ENCODE results near the gene FAT2. TPM values are rescaled to one million over a fixed set of nuclear protein-coding genes. Genes with fewer than 3 reads are reported as not detected.

Gene FAT2
- polyA plus RNA-seq, 3 donors, result not detected

GRCh38 chr5:151611127-151611775 lies 20.1 kb upstream of the FAT2 start:
- no peak overlapping the region for H3K9ac ChIP-seq (ENCODE audit: insufficient read depth, low read length, poor library complexity, severe bottlenecking)
- Mint-ChIP-seq H3K4me1 (peaks cover 5% of the 10 kb centered on the region), H3K36me3 (no peaks in the 10 kb centered on the region), H3K9me3 (no peaks in the 10 kb centered on the region), H3K27me3 (ENCODE audit: low read depth in 3 of 3) (peaks cover 4 to 14% (median 7%) of the 10 kb centered on the region in 3 donors), H3K27ac (no peak overlapping the region), H3K4me3 (no peak overlapping the region)
- no peaks in the 10 kb centered on the region for H3K4me1 ChIP-seq (ENCODE audit: control insufficient read depth in 1 of 2, insufficient read depth in 2 of 2, low read length in 2 of 2)
- H3K79me2 ChIP-seq (ENCODE audit: insufficient read depth, low read length), result no peaks in the 10 kb centered on the region
- H3K9me3 ChIP-seq (replicated peaks in 1 of 2; ENCODE audit: control insufficient read depth in 1 of 2, insufficient read depth in 1 of 2, low read length in 2 of 2), result no peaks in the 10 kb centered on the region
- no peaks in the 10 kb centered on the region for H3K36me3 ChIP-seq (replicated peaks in 1 of 2; ENCODE audit: control insufficient read depth in 1 of 2, insufficient read depth in 2 of 2, low read length in 2 of 2)
- TF ChIP-seq CTCF (IDR thresholded peaks at IDR 0.05), result no peak
- no peak overlapping the region for H2AFZ ChIP-seq (ENCODE audit: insufficient read depth, low read depth, low read length, poor library complexity, severe bottlenecking)
- no peaks in the 10 kb centered on the region for H4K20me1 ChIP-seq (ENCODE audit: insufficient read depth, low read length)
- no peak overlapping the region for H3K4me3 ChIP-seq (replicated peaks in 1 of 3; ENCODE audit: low read depth in 2 of 3, low read length in 3 of 3)
- H3K4me2 ChIP-seq (replicated peaks; ENCODE audit: extremely low read depth, low read length, poor library complexity, severe bottlenecking), result no peak overlapping the region
- no peak for DNase-seq
- H3K27ac ChIP-seq (ENCODE audit: low read depth in 1 of 2, low read length in 2 of 2), result no peak overlapping the region
- no peaks in the 10 kb centered on the region for H3K27me3 ChIP-seq (ENCODE audit: control insufficient read depth in 2 of 2, insufficient read depth in 2 of 2, low read length in 2 of 2)
- WGBS (ENCODE audit: insufficient coverage), result 97% methylated on average over 6 of the region's 8 CpGs
- intact Hi-C loops (cut with micrococcal nuclease), result no loop called here

- Mint-ChIP-seq H3K27me3 (ENCODE audit: low read depth in 3 of 3) (peaks cover 5 to 23% (median 9%) of the 10 kb centered on the region in 3 donors), H3K4me3 (no peak overlapping the region), H3K9me3 (no peaks in the 10 kb centered on the region), H3K36me3 (no peaks in the 10 kb centered on the region), H3K27ac (no peak overlapping the region), H3K4me1 (peaks cover 5% of the 10 kb centered on the region)
- no peaks in the 10 kb centered on the region for H3K9me3 ChIP-seq (replicated peaks in 1 of 2; ENCODE audit: control insufficient read depth in 1 of 2, insufficient read depth in 1 of 2, low read length in 2 of 2)
- H3K4me1 ChIP-seq (ENCODE audit: control insufficient read depth in 1 of 2, insufficient read depth in 2 of 2, low read length in 2 of 2), result no peaks in the 10 kb centered on the region
- H3K9ac ChIP-seq (ENCODE audit: insufficient read depth, low read length, poor library complexity, severe bottlenecking), result no peak overlapping the region
- no peaks in the 10 kb centered on the region for H4K20me1 ChIP-seq (ENCODE audit: insufficient read depth, low read length)
- no peak overlapping the region for H3K4me2 ChIP-seq (replicated peaks; ENCODE audit: extremely low read depth, low read length, poor library complexity, severe bottlenecking)
- no peak for DNase-seq
- no peaks in the 10 kb centered on the region for H3K36me3 ChIP-seq (replicated peaks in 1 of 2; ENCODE audit: control insufficient read depth in 1 of 2, insufficient read depth in 2 of 2, low read length in 2 of 2)
- H3K79me2 ChIP-seq (ENCODE audit: insufficient read depth, low read length), result no peaks in the 10 kb centered on the region
- intact Hi-C loops (cut with micrococcal nuclease), result no loop called here
- no peaks in the 10 kb centered on the region for H3K27me3 ChIP-seq (ENCODE audit: control insufficient read depth in 2 of 2, insufficient read depth in 2 of 2, low read length in 2 of 2)
- H2AFZ ChIP-seq (ENCODE audit: insufficient read depth, low read depth, low read length, poor library complexity, severe bottlenecking), result no peak overlapping the region
- no peak overlapping the region for H3K27ac ChIP-seq (ENCODE audit: low read depth in 1 of 2, low read length in 2 of 2)
- no peak for TF ChIP-seq CTCF (IDR thresholded peaks at IDR 0.05)
- no peak overlapping the region for H3K4me3 ChIP-seq (replicated peaks in 1 of 3; ENCODE audit: low read depth in 2 of 3, low read length in 3 of 3)
These were observed 17.4 kb upstream of the FAT2 start for GRCh38 chr5:151608522-151608921.
